Measurements from ENCODE around the gene ABCA13.

Gene ABCA13

GRCh38 chr7:48347230-48347825 lies 176.1 kb downstream of the ABCA13 start:
- no peak overlapping the region for H3K27ac ChIP-seq
- TF ChIP-seq CTCF (conservative IDR thresholded peaks at IDR 0.05) (no peak), ZFX (IDR thresholded peaks at IDR 0.05) (no peak)

GRCh38 chr7:48350515-48350914 lies 179.3 kb downstream of the ABCA13 start:
- no peak for TF ChIP-seq CTCF (conservative IDR thresholded peaks at IDR 0.05)
- TF ChIP-seq ZFX (IDR thresholded peaks at IDR 0.05) = no peak
- H3K27ac ChIP-seq = no peak overlapping the region

GRCh38 chr7:48351900-48352299 lies 180.6 kb downstream of the ABCA13 start:
- no peak overlapping the region for H3K27ac ChIP-seq
- TF ChIP-seq ZFX (IDR thresholded peaks at IDR 0.05) = no peak
- TF ChIP-seq CTCF (conservative IDR thresholded peaks at IDR 0.05) = no peak

GRCh38 chr7:48355346-48355745 lies 184.1 kb downstream of the ABCA13 start:
- TF ChIP-seq CTCF (conservative IDR thresholded peaks at IDR 0.05) (no peak), ZFX (IDR thresholded peaks at IDR 0.05) (no peak)
- H3K27ac ChIP-seq = no peak overlapping the region

- TF ChIP-seq CTCF (conservative IDR thresholded peaks at IDR 0.05) = no peak
- no peak for TF ChIP-seq ZFX (IDR thresholded peaks at IDR 0.05)
- no peak overlapping the region for H3K27ac ChIP-seq
Observed at GRCh38 chr7:48360574-48360973, 189.3 kb downstream of the ABCA13 start.

GRCh38 chr7:48363174-48363573 lies 191.9 kb downstream of the ABCA13 start:
- H3K27ac ChIP-seq = no peak overlapping the region
- TF ChIP-seq ZFX (IDR thresholded peaks at IDR 0.05) = no peak
- no peak for TF ChIP-seq CTCF (conservative IDR thresholded peaks at IDR 0.05)

GRCh38 chr7:48365010-48365409 lies 193.8 kb downstream of the ABCA13 start:
- H3K27ac ChIP-seq = no peak overlapping the region
- TF ChIP-seq ZFX (IDR thresholded peaks at IDR 0.05) (no peak), CTCF (conservative IDR thresholded peaks at IDR 0.05) (no peak)
